ENCODE results near the gene CDH23.

Gene CDH23

DNA sequence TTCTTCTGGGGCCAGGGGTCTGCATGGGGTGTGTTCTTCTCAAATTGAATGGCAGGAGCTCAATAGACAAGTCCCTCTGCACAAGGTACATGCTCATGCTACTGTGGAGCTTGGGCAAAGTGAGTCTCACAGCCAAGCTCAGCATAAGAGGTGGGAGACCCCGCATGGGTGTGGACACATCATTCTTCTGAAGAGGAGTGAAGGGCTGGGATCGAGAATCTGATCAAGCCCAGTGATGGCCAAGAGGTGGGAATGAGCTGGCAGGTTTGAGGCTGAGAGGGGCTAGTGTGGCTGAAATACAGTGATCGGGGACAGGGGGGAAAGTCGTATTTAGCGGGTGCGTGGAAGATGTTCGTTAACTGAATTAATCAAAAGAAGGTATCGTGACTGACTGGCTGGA is 32.6 kb downstream of the CDH23 start:
- no peaks in the 10 kb centered on the region for H3K9me3 ChIP-seq (ENCODE audit: control insufficient read depth in 1 of 2, low read length in 2 of 2)
- H3K27me3 ChIP-seq (ENCODE audit: control insufficient read depth in 1 of 2, insufficient read depth in 2 of 2, low read length in 2 of 2), result no peaks in the 10 kb centered on the region
- H3K4me3 ChIP-seq (ENCODE audit: low read depth in 1 of 2, low read length in 2 of 2), result no peak overlapping the region
- no peak overlapping the region for H3K27ac ChIP-seq (ENCODE audit: low read depth, low read length)
- no peak overlapping the region for H3K9ac ChIP-seq (ENCODE audit: low read depth in 1 of 2, low read length in 2 of 2)
- no peaks in the 10 kb centered on the region for H3K4me1 ChIP-seq (ENCODE audit: control insufficient read depth in 1 of 2, insufficient read depth in 2 of 2, low read length in 2 of 2)
- no peaks in the 10 kb centered on the region for H3K36me3 ChIP-seq (ENCODE audit: control insufficient read depth in 1 of 2, insufficient read depth in 2 of 2, low read length in 2 of 2)

DNA sequence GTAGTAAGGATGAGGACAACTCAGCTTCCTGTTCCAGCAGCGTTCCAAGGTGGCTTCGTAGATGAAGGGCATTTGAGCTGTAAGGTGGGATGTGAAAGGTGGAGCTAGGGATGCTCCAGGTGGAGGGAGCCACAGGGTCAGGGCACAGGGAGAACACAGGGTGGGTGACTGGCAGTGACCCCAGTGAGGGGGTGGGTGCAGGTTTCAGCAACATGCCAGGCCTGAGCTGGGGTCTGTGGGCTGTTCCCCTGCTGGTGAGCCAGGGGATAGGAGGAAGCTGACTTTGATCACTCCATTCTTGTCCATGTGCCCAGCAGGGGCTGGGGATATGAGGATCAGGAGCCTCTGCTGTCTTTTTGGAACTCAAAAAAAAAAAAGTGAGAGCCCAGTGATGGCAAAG is 33.2 kb downstream of the CDH23 start:
- Histone ChIP-seq H3K4me1 (ENCODE audit: control insufficient read depth in 1 of 2, insufficient read depth in 2 of 2, low read length in 2 of 2) (no peaks in the 10 kb centered on the region), H3K4me3 (ENCODE audit: low read depth in 1 of 2, low read length in 2 of 2) (no peak overlapping the region), H3K9ac (ENCODE audit: low read depth in 1 of 2, low read length in 2 of 2) (no peak overlapping the region), H3K36me3 (ENCODE audit: control insufficient read depth in 1 of 2, insufficient read depth in 2 of 2, low read length in 2 of 2) (no peaks in the 10 kb centered on the region), H3K9me3 (ENCODE audit: control insufficient read depth in 1 of 2, low read length in 2 of 2) (no peaks in the 10 kb centered on the region), H3K27me3 (ENCODE audit: control insufficient read depth in 1 of 2, insufficient read depth in 2 of 2, low read length in 2 of 2) (no peaks in the 10 kb centered on the region), H3K27ac (ENCODE audit: low read depth, low read length) (no peak overlapping the region)

DNA sequence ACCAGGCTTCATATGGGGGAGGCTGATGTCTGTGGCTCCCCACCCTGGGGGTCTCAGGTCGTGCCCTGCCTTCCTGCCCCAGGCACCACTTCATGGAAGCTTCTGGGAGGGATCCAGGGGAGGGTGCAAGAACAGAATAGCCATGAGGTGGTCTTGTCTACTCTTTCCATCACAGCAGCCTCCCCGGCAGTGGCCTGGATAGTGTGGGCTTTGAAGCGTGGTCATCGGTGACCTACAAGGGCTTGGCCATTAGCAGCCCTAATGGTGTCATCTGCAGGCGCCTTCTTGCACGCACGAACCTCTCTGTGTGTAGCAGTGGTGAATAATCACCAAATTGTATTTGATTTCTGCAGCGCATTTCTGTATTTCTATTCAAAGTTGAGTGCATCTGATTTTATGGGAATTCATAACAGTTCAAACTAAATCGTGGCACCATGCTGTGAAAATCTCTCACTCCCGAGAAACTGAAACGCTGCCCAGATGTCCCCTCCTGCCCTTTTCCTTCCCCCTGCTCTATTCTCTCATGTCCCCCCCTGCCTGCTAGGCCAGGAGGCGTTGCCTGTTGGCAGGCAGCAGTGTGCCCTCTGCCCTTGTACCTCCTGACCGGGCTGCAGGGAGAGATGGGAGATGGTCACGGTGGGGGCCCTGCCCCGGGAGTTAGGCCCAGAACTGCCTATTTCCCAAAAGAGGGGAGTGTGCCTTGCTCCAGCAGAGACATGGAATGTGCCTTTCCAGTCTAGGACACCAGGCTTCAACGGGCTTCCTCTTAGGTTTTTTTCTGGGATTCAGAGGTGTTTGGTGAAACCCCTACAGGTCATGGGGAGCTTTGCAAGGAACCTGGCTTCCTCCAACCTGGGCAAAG is 34.8 kb downstream of the CDH23 start:
- H3K4me3 ChIP-seq (ENCODE audit: low read depth in 1 of 2, low read length in 2 of 2), result no peak overlapping the region
- no peaks in the 10 kb centered on the region for H3K27me3 ChIP-seq (ENCODE audit: control insufficient read depth in 1 of 2, insufficient read depth in 2 of 2, low read length in 2 of 2)
- H3K4me1 ChIP-seq (ENCODE audit: control insufficient read depth in 1 of 2, insufficient read depth in 2 of 2, low read length in 2 of 2), result peaks cover 0 to 8% of the 10 kb centered on the region in 2 donors
- H3K9me3 ChIP-seq (ENCODE audit: control insufficient read depth in 1 of 2, low read length in 2 of 2), result no peaks in the 10 kb centered on the region
- no peak overlapping the region for H3K9ac ChIP-seq (ENCODE audit: low read depth in 1 of 2, low read length in 2 of 2)
- no peaks in the 10 kb centered on the region for H3K36me3 ChIP-seq (ENCODE audit: control insufficient read depth in 1 of 2, insufficient read depth in 2 of 2, low read length in 2 of 2)
- no peak overlapping the region for H3K27ac ChIP-seq (ENCODE audit: low read depth, low read length)

- Histone ChIP-seq H3K4me1 (ENCODE audit: control insufficient read depth in 1 of 2, insufficient read depth in 2 of 2, low read length in 2 of 2) (peaks cover 0 to 8% of the 10 kb centered on the region in 2 donors), H3K27me3 (ENCODE audit: control insufficient read depth in 1 of 2, insufficient read depth in 2 of 2, low read length in 2 of 2) (no peaks in the 10 kb centered on the region), H3K9ac (ENCODE audit: low read depth in 1 of 2, low read length in 2 of 2) (no peak overlapping the region), H3K36me3 (ENCODE audit: control insufficient read depth in 1 of 2, insufficient read depth in 2 of 2, low read length in 2 of 2) (no peaks in the 10 kb centered on the region), H3K4me3 (ENCODE audit: low read depth in 1 of 2, low read length in 2 of 2) (no peak overlapping the region), H3K9me3 (ENCODE audit: control insufficient read depth in 1 of 2, low read length in 2 of 2) (no peaks in the 10 kb centered on the region), H3K27ac (ENCODE audit: low read depth, low read length) (no peak overlapping the region)
Measured at GRCh38 chr10:71432101-71432905, 35.6 kb downstream of the CDH23 start.

DNA sequence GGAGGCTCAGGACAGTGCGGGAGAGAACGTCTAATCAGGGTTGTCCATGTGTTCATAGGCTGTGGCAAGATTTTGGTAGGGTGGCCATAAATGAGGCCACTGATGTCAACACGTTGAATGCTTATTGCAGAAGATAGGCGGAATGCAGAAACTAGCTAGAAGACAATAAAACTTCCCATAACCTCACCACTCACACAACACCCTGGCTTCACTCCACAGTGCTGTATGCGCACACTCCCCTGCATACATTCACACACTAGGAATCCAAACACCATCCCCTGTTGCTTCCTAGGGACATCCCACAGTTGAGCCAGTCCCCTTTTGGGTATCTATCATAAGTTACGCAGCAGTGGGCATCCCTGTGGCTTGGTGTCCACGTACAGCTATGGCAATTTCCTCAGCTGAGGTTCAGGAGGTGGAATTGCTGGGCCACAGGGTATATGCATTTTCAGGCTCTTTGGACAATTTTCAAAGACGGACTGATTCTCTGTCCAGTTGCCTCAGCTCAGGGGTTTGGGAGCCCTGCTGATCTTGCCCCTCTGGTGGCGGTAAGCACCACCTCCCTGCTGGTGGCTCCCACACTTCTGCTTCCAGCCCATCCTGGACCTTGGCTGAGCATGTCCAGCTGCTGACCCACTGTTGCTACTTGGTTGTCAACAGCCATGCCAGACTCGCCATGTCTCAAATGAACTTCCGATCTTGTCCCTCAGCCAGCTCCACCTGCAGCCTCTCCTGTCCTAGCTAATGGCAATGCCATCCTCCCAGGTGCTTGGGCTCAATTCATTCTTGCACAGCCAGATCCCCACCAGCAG is 36.4 kb downstream of the CDH23 start:
- no peaks in the 10 kb centered on the region for H3K27me3 ChIP-seq (ENCODE audit: control insufficient read depth in 1 of 2, insufficient read depth in 2 of 2, low read length in 2 of 2)
- H3K4me1 ChIP-seq (ENCODE audit: control insufficient read depth in 1 of 2, insufficient read depth in 2 of 2, low read length in 2 of 2), result peaks cover 0 to 8% of the 10 kb centered on the region in 2 donors
- no peaks in the 10 kb centered on the region for H3K36me3 ChIP-seq (ENCODE audit: control insufficient read depth in 1 of 2, insufficient read depth in 2 of 2, low read length in 2 of 2)
- H3K27ac ChIP-seq (ENCODE audit: low read depth, low read length), result no peak overlapping the region
- H3K9ac ChIP-seq (ENCODE audit: low read depth in 1 of 2, low read length in 2 of 2), result no peak overlapping the region
- no peak overlapping the region for H3K4me3 ChIP-seq (ENCODE audit: low read depth in 1 of 2, low read length in 2 of 2)
- H3K9me3 ChIP-seq (ENCODE audit: control insufficient read depth in 1 of 2, low read length in 2 of 2), result no peaks in the 10 kb centered on the region

- Histone ChIP-seq H3K27me3 (ENCODE audit: control insufficient read depth in 1 of 2, insufficient read depth in 2 of 2, low read length in 2 of 2) (no peaks in the 10 kb centered on the region), H3K4me1 (ENCODE audit: control insufficient read depth in 1 of 2, insufficient read depth in 2 of 2, low read length in 2 of 2) (peaks cover 0 to 8% of the 10 kb centered on the region in 2 donors), H3K27ac (ENCODE audit: low read depth, low read length) (no peak overlapping the region), H3K9ac (ENCODE audit: low read depth in 1 of 2, low read length in 2 of 2) (no peak overlapping the region), H3K9me3 (ENCODE audit: control insufficient read depth in 1 of 2, low read length in 2 of 2) (no peaks in the 10 kb centered on the region), H3K4me3 (ENCODE audit: low read depth in 1 of 2, low read length in 2 of 2) (no peak overlapping the region), H3K36me3 (ENCODE audit: control insufficient read depth in 1 of 2, insufficient read depth in 2 of 2, low read length in 2 of 2) (no peaks in the 10 kb centered on the region)
Measured at GRCh38 chr10:71433768-71434744, 37.3 kb downstream of the CDH23 start.

GRCh38 chr10:71434760-71435394 is 38.2 kb downstream of the CDH23 start:
- no peaks in the 10 kb centered on the region for H3K27me3 ChIP-seq (ENCODE audit: control insufficient read depth in 1 of 2, insufficient read depth in 2 of 2, low read length in 2 of 2)
- peaks cover 0 to 8% of the 10 kb centered on the region in 2 donors for H3K4me1 ChIP-seq (ENCODE audit: control insufficient read depth in 1 of 2, insufficient read depth in 2 of 2, low read length in 2 of 2)
- no peaks in the 10 kb centered on the region for H3K36me3 ChIP-seq (ENCODE audit: control insufficient read depth in 1 of 2, insufficient read depth in 2 of 2, low read length in 2 of 2)
- H3K9me3 ChIP-seq (ENCODE audit: control insufficient read depth in 1 of 2, low read length in 2 of 2), result no peaks in the 10 kb centered on the region
- H3K27ac ChIP-seq (ENCODE audit: low read depth, low read length), result no peak overlapping the region
- no peak overlapping the region for H3K4me3 ChIP-seq (ENCODE audit: low read depth in 1 of 2, low read length in 2 of 2)
- H3K9ac ChIP-seq (ENCODE audit: low read depth in 1 of 2, low read length in 2 of 2), result no peak overlapping the region

DNA sequence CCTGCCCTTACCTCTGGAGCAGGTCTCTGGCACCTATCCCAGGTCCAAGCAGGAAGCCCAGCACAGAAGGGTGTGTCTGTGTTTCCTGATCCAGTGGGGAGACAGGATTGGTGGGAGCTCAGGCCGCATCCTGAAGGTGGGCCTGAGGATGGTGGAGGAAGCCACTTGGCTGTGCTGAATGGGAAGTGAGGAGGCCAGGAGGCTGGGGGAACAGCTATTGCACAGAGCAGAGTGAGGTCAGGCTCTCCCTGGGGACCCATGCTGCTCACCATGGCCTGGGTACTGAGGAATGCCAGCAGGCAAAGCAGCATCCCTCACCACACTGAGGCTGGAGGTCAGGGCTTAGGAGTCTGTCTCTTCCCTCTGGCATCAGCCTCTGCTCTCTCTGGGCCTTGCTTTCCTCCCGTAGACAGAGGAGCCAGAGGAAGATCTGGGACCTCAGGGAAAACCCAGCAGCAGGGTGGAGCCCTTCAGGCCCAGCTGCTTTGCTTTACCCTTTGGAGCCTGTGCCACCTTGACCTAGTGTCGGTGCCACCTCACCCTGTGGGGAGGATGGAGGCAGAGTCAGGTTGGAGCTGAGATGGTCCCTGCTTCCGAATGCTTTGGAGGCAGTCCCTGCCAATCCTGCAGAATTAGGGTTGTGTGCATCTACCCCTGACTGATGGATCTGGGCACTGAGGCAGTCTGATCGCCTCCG is 39.0 kb downstream of the CDH23 start:
- H3K36me3 ChIP-seq (ENCODE audit: control insufficient read depth in 1 of 2, insufficient read depth in 2 of 2, low read length in 2 of 2), result no peaks in the 10 kb centered on the region
- H3K27ac ChIP-seq (ENCODE audit: low read depth, low read length), result no peak overlapping the region
- no peaks in the 10 kb centered on the region for H3K27me3 ChIP-seq (ENCODE audit: control insufficient read depth in 1 of 2, insufficient read depth in 2 of 2, low read length in 2 of 2)
- peaks cover 0 to 8% of the 10 kb centered on the region in 2 donors for H3K4me1 ChIP-seq (ENCODE audit: control insufficient read depth in 1 of 2, insufficient read depth in 2 of 2, low read length in 2 of 2)
- no peak overlapping the region for H3K4me3 ChIP-seq (ENCODE audit: low read depth in 1 of 2, low read length in 2 of 2)
- H3K9ac ChIP-seq (ENCODE audit: low read depth in 1 of 2, low read length in 2 of 2), result no peak overlapping the region
- no peaks in the 10 kb centered on the region for H3K9me3 ChIP-seq (ENCODE audit: control insufficient read depth in 1 of 2, low read length in 2 of 2)
